Measurements from ENCODE around the gene KRTAP9-1.
"Not testable (repeated sequence)": the region's sequence is repeated elsewhere in the genome, so short reads cannot be mapped to it uniquely, and the experiment has no call there.

KRTAP9-1 gene

DNA sequence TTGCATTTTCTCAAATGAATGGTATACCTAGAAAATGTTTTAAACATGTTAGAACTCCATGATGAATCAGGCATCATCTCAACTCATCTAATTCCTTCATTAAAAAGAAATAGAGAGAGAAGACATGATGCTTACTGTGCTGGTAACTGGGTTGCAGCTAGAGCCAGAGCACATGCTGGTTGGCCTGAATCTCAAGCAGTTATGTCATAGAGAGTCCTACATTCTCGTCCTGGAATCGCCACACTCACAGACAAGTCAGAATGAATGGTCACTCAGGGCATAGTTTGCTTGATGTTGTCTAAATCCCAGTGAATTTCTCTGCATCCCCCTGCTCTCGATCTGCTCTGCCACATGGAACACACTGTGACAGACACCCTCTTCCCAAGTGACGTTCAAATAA is 47.4 kb downstream of the KRTAP9-1 start:
- DNase-seq; intact Hi-C loops (cut with DNase I): not testable (repeated sequence)

DNA sequence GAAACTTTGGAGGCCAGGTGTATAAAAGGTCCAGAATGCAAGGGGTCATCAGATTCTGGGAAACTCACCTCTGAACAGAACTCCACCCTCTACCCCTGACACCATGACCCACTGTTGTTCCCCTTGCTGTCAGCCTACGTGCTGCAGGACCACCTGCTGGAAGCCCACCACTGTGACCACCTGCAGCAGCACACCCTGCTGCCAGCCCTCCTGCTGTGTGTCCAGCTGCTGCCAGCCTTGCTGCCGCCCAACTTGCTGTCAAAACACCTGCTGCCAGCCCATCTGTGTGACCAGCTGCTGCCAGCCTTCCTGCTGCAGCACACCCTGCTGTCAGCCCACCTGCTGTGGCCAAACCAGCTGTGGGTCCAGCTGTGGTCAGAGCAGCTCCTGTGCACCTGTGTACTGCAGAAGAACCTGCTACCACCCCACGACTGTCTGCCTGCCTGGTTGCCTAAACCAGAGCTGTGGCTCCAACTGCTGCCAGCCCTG is 48.3 kb downstream of the KRTAP9-1 start, which contains the start of gene KRTAP9-8:
KRTAP9-8 (plus strand) TSS at position 51 of the 489 bp plus-strand sequence; CDS start at position 104, 53 bp downstream.
- DNase-seq; intact Hi-C loops (cut with DNase I): not testable (repeated sequence)

Measured in head of caudate nucleus (tissue), 42 donors.